ENCODE data around the gene MRPL58. TPM values are rescaled to one million over a fixed set of nuclear protein-coding genes. Genes with fewer than 3 reads are reported as not detected.

Gene MRPL58
- total RNA-seq, 4 donors from 2014 or later: 97.9 to 141 (median 107) TPM

DNA sequence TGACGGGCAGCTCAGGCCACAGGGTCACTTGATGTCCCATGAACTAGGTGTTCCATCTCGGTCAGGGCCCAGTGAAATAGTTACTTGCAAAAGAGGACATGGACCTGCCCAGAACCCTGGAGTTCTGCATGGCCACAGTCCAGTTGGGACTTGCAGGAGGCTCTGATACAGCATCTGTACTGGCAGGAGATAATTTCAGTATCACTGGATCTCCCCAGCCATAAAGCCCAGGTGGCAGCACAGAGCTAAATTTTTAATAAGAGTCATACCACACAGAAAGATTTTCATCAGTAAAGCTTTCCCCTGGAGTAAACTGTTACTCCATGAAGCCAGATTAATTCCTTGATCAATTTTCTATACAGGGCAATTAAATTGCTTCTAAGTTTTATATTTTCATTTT is 57.3 kb downstream of the MRPL58 start:
- Histone ChIP-seq H3K36me3 (peaks cover 0 to 6% of the 10 kb centered on the region in 2 donors), H3K27me3 (no peaks in the 10 kb centered on the region), H3K4me3 (no peak overlapping the region), H3K9me3 (no peaks in the 10 kb centered on the region), H3K4me1 (peaks cover 7 to 14% of the 10 kb centered on the region in 2 donors), H3K27ac (no peak overlapping the region)
- no peak for TF ChIP-seq POLR2A (IDR thresholded peaks at IDR 0.05)
- TF ChIP-seq, protein P1, sequence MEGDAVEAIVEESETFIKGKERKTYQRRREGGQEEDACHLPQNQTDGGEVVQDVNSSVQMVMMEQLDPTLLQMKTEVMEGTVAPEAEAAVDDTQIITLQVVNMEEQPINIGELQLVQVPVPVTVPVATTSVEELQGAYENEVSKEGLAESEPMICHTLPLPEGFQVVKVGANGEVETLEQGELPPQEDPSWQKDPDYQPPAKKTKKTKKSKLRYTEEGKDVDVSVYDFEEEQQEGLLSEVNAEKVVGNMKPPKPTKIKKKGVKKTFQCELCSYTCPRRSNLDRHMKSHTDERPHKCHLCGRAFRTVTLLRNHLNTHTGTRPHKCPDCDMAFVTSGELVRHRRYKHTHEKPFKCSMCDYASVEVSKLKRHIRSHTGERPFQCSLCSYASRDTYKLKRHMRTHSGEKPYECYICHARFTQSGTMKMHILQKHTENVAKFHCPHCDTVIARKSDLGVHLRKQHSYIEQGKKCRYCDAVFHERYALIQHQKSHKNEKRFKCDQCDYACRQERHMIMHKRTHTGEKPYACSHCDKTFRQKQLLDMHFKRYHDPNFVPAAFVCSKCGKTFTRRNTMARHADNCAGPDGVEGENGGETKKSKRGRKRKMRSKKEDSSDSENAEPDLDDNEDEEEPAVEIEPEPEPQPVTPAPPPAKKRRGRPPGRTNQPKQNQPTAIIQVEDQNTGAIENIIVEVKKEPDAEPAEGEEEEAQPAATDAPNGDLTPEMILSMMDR (IDR thresholded peaks at IDR 0.05 in 4 of 5, conservative IDR thresholded peaks at IDR 0.05 in 1 of 5): no peak
- intact Hi-C loops (cut with DNase I; ENCODE audit: low total_unique reads): loop anchor here (10.0 kb wide), 1 partner anchor 105 kb away; no protein-coding TSS in a partner anchor
- in situ Hi-C loops (cut with MboI; ENCODE audit: low sequenced_read_pairs in 4 of 4): no loop called here
- DNase-seq (no peak), ATAC-seq (no peak)

Other genes with a start within 250 kb of the MRPL58 start
- gene NAT9, start 236.3 kb upstream of the MRPL58 start, total RNA-seq: 10 to 100 TPM in 3 of 4 donors, 1 to 10 TPM in 1; 7.7 to 27.4 (median 14.5) TPM
- gene GRIN2C, start 152.8 kb upstream of the MRPL58 start, total RNA-seq: 1 to 10 TPM in 2 of 4 donors, not detected in 2; 1.2 to 1.5 TPM
- 1 to 10 TPM; 2.1 to 6.0 (median 3.2) TPM for gene FDXR, start 139.7 kb upstream of the MRPL58 start, total RNA-seq
- gene FADS6, start 119.0 kb upstream of the MRPL58 start, total RNA-seq: not detected
- gene USH1G, start 89.4 kb upstream of the MRPL58 start, total RNA-seq: not detected
- gene OTOP2, start 88.4 kb upstream of the MRPL58 start, total RNA-seq: under 1 TPM in 1 of 4 donors, not detected in 3; 0.19 TPM
- not detected for gene OTOP3, start 76.8 kb upstream of the MRPL58 start, total RNA-seq
- gene HID1, start 39.9 kb upstream of the MRPL58 start, total RNA-seq: 1 to 10 TPM; 2.2 to 4.3 (median 2.9) TPM
- 1 to 10 TPM; 1.3 to 3.6 (median 2.6) TPM for gene CDR2L, start 25.0 kb upstream of the MRPL58 start, total RNA-seq
- 100 to 1,000 TPM; 377 to 495 (median 491) TPM for gene ATP5PD, start 34.3 kb downstream of the MRPL58 start, total RNA-seq
- 10 to 100 TPM; 29.4 to 51.1 (median 41.8) TPM for gene KCTD2, start 34.6 kb downstream of the MRPL58 start, total RNA-seq
- gene SLC16A5, start 75.3 kb downstream of the MRPL58 start, total RNA-seq: 1 to 10 TPM; 1.5 to 7.9 (median 6.9) TPM
- gene ARMC7, start 97.3 kb downstream of the MRPL58 start, total RNA-seq: 1 to 10 TPM; 2.0 to 4.4 (median 3.0) TPM
- 100 to 1,000 TPM in 1 of 4 donors, 10 to 100 TPM in 3; 62.8 to 111 (median 68.0) TPM for gene NT5C, start 119.1 kb downstream of the MRPL58 start, total RNA-seq
- 100 to 1,000 TPM in 1 of 4 donors, 10 to 100 TPM in 3; 35.5 to 113 (median 71.8) TPM for gene JPT1, start 141.8 kb downstream of the MRPL58 start, total RNA-seq
- 10 to 100 TPM; 36.7 to 45.1 (median 43.3) TPM for gene SUMO2, start 170.3 kb downstream of the MRPL58 start, total RNA-seq
- gene NUP85, start 193.0 kb downstream of the MRPL58 start, total RNA-seq: 10 to 100 TPM in 3 of 4 donors, 1 to 10 TPM in 1; 9.4 to 27.7 (median 13.6) TPM
- gene GGA3, start 248.9 kb downstream of the MRPL58 start, total RNA-seq: 10 to 100 TPM; 31.3 to 42.3 (median 35.3) TPM
- 100 to 1,000 TPM in 1 of 4 donors, 10 to 100 TPM in 3; 68.5 to 118 (median 82.6) TPM for gene MRPS7, start 249.2 kb downstream of the MRPL58 start, total RNA-seq

Data from gastrocnemius medialis (tissue), 4 donors.